Peyer's patch (tissue), 4 donors: ENCODE measurements around the gene ICA1.

Experiments used
- CTCF ChIP-seq, 6 experiments: fragments of 450-650 bp in 4 of 6; fragments of 200-600 bp in 2 of 6; sonication (generic) in 1 of 6; IDR thresholded peaks; one replicate each; pipeline ENCODE4 v1.5.1; 2017 to 2019; ENCODE audit warnings: antibody characterized with exemption in 6 of 6, mild to moderate bottlenecking in 3 of 6, moderate library complexity in 1 of 6
- POLR2A ChIP-seq, 2 donors: fragments of 450-650 bp; IDR thresholded peaks; one replicate each; pipeline ENCODE4 v1.5.1; 2017; ENCODE audit warnings: antibody characterized with exemption in 2 of 2, mild to moderate bottlenecking in 2 of 2, moderate library complexity in 2 of 2

GRCh38 chr7:8271960-8272359 lies 10.0 kb upstream of the ICA1 start:
- TF ChIP-seq CTCF (IDR thresholded peaks at IDR 0.05) = no peak
- TF ChIP-seq POLR2A (IDR thresholded peaks at IDR 0.05) = no peak
